DOHH2 (cell line): ENCODE results near the gene RSAD2.

Experiments
- H3F3A ChIP-seq: fragments of 200-600 bp; sonication (generic), shearing (Covaris generic); 2 replicates; pipeline ENCODE4 v1.6.0; 2016; ENCODE audit warnings: antibody characterized with exemption, mild to moderate bottlenecking; ENCODE audit not compliant: control insufficient read depth, insufficient read depth
- H3K27ac ChIP-seq: fragments of 200-600 bp; sonication (generic); 2 replicates; pipeline ENCODE4 v1.5.1; 2014; ENCODE audit warnings: low read depth, mild to moderate bottlenecking, low read length, moderate library complexity
- H3K27me3 ChIP-seq: fragments of 200-600 bp; sonication (generic); 2 replicates; pipeline ENCODE4 v1.6.1; 2014; ENCODE audit warnings: mild to moderate bottlenecking, low read length, mixed read lengths; ENCODE audit not compliant: control insufficient read depth
- H3K36me3 ChIP-seq: fragments of 200-600 bp; sonication (generic); 2 replicates; pipeline ENCODE4 v1.6.1; 2014; ENCODE audit warnings: mild to moderate bottlenecking, low read length, moderate library complexity, mixed read lengths; ENCODE audit not compliant: control insufficient read depth
- H3K4me1 ChIP-seq: fragments of 200-600 bp; sonication (generic); 2 replicates; pipeline ENCODE4 v1.6.1; 2014; ENCODE audit warnings: mild to moderate bottlenecking, low read length, mixed read lengths; ENCODE audit not compliant: control insufficient read depth
- H3K4me2 ChIP-seq: fragments of 200-600 bp; sonication (generic); 2 replicates; pipeline ENCODE4 v1.6.0; 2014; ENCODE audit warnings: mild to moderate bottlenecking, low read length, moderate library complexity
- H3K4me3 ChIP-seq: fragments of 200-600 bp; sonication (generic); 2 replicates; pipeline ENCODE4 v1.5.1; 2014; ENCODE audit warnings: mild to moderate bottlenecking, low read length, mixed read lengths
- H3K79me2 ChIP-seq: fragments of 200-600 bp; sonication (generic); 2 replicates; pipeline ENCODE4 v1.6.1; 2014; ENCODE audit warnings: mild to moderate bottlenecking, low read length, mixed read lengths; ENCODE audit not compliant: control insufficient read depth
- H3K9me2 ChIP-seq: fragments of 200-600 bp; sonication (generic); replicated peaks from 2 replicates; pipeline ENCODE4 v1.6.1; 2014; ENCODE audit warnings: mild to moderate bottlenecking, low read length, mixed read lengths; ENCODE audit not compliant: control insufficient read depth
- H3K9me3 ChIP-seq: fragments of 200-600 bp; sonication (generic); 2 replicates; pipeline ENCODE4 v1.6.1; 2014; ENCODE audit warnings: antibody characterized with exemption, low read length, mixed read lengths; ENCODE audit not compliant: control insufficient read depth, insufficient read depth
- H4K20me1 ChIP-seq: fragments of 200-600 bp; sonication (generic); 2 replicates; pipeline ENCODE4 v1.6.0; 2014; ENCODE audit warnings: low read depth, mild to moderate bottlenecking, antibody characterized with exemption, low read length, moderate library complexity; ENCODE audit not compliant: control insufficient read depth, insufficient read depth
- EZH2phosphoT487 ChIP-seq: fragments of 200-600 bp; sonication (generic); IDR thresholded peaks from 2 replicates; pipeline ENCODE4 v1.6.1; 2017; ENCODE audit warnings: borderline replicate concordance, mild to moderate bottlenecking, antibody characterized with exemption, low read length, moderate library complexity, mixed read lengths
- TF ChIP-seq, protein P1 (sequence below): fragments of 200-600 bp; sonication (generic); IDR thresholded peaks from one replicate; pipeline ENCODE4 v1.5.1; 2014; ENCODE audit warnings: antibody characterized with exemption, mild to moderate bottlenecking, low read depth, low read length; ENCODE audit not compliant: poor library complexity, severe bottlenecking

The RSAD2 gene

DNA sequence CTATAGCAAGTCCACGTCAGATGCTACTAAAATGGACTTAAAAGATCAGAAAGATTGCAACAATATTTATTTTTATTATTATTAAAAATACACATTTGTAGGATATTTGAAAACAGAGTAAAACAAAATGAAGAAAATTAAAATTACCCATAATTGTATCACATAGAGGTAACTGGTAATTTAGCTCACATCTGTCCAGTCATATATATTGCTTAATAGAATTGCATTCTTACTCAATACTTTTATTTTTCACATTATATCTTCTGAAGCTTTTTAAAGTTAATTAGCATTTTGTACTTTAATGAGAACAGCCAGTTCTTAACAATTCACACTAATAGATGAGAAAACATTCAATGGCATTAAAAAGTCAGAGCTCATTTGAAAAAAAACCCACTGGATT lies 28.1 kb downstream of the RSAD2 start:
- TF ChIP-seq, protein P1, sequence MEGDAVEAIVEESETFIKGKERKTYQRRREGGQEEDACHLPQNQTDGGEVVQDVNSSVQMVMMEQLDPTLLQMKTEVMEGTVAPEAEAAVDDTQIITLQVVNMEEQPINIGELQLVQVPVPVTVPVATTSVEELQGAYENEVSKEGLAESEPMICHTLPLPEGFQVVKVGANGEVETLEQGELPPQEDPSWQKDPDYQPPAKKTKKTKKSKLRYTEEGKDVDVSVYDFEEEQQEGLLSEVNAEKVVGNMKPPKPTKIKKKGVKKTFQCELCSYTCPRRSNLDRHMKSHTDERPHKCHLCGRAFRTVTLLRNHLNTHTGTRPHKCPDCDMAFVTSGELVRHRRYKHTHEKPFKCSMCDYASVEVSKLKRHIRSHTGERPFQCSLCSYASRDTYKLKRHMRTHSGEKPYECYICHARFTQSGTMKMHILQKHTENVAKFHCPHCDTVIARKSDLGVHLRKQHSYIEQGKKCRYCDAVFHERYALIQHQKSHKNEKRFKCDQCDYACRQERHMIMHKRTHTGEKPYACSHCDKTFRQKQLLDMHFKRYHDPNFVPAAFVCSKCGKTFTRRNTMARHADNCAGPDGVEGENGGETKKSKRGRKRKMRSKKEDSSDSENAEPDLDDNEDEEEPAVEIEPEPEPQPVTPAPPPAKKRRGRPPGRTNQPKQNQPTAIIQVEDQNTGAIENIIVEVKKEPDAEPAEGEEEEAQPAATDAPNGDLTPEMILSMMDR = no peak
- TF ChIP-seq EZH2phosphoT487 = no peak
- H3K4me3 ChIP-seq = no peak overlapping the region

DNA sequence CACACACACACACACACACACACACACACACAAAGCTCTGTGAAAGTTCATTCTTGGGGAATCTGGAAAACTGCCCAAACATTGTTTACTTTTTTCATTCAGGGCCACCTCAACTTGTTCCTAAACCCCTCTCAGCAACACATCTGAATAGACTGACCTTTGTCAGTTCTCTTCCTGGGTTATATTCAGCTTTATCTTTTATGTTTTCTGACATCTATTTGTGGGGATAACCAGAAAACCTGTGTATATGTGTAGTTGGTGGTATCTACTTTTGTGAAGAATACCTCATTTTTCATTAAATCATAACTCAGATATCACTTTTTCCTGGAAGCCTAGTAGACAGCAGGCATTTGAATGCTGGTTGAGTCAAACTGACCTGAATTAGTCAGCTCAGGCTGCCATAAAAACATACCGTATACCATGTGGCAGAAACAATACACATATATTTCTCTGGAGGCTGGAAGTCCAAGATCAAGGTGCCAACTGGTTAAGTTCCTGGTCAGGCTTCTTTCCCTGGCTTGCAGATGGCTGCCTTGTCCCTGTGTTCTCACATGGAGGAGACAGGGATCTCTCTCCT lies 28.7 kb downstream of the RSAD2 start:
- no peaks in the 10 kb centered on the region for H3K36me3 ChIP-seq

More for the DNA sequence above, 28.1 kb downstream of the RSAD2 start:
- Histone ChIP-seq H3K79me2 (no peaks in the 10 kb centered on the region), H3F3A (no peaks in the 10 kb centered on the region), H3K27ac (no peak overlapping the region), H3K4me2 (no peak overlapping the region), H3K27me3 (no peaks in the 10 kb centered on the region), H3K4me1 (peaks cover 19% of the 10 kb centered on the region), H3K9me2 (no peaks in the 10 kb centered on the region), H4K20me1 (no peaks in the 10 kb centered on the region), H3K9me3 (no peaks in the 10 kb centered on the region), H3K36me3 (no peaks in the 10 kb centered on the region)

DNA sequence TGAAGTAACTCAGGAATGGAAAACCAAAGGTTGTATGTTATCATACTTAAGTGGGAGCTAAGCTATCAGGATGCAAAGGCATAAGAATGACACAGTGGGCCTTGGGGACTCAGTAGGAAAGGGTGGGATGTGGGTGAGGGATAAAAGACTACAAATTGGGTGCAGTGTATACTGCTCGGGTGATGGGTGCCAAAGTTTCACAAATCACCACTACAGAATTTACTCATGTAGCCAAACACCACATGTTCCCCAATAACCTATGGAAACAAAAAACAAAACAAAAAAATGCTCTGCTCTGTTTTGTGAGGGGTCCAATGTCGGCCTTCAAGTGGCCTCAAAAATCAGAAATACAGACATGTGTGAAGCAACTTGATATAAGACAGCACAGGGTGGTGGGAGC lies 30.7 kb downstream of the RSAD2 start:
- H4K20me1 ChIP-seq = no peaks in the 10 kb centered on the region
- TF ChIP-seq, protein P1 = no peak
- no peak for TF ChIP-seq EZH2phosphoT487
- no peaks in the 10 kb centered on the region for H3K36me3 ChIP-seq
- no peaks in the 10 kb centered on the region for H3K27me3 ChIP-seq
- no peaks in the 10 kb centered on the region for H3K9me3 ChIP-seq
- H3K27ac ChIP-seq = no peak overlapping the region
- H3K79me2 ChIP-seq = no peaks in the 10 kb centered on the region
- H3K9me2 ChIP-seq = no peaks in the 10 kb centered on the region
- no peaks in the 10 kb centered on the region for H3F3A ChIP-seq
- peaks cover 20% of the 10 kb centered on the region for H3K4me1 ChIP-seq
- H3K4me2 ChIP-seq = no peak overlapping the region
- no peak overlapping the region for H3K4me3 ChIP-seq

More for the DNA sequence above, 28.7 kb downstream of the RSAD2 start:
- Histone ChIP-seq H3K27ac (no peak overlapping the region), H3K4me2 (no peak overlapping the region), H3K4me3 (no peak overlapping the region), H4K20me1 (no peaks in the 10 kb centered on the region), H3K4me1 (peaks cover 20% of the 10 kb centered on the region), H3K27me3 (no peaks in the 10 kb centered on the region), H3K9me3 (no peaks in the 10 kb centered on the region), H3F3A (no peaks in the 10 kb centered on the region), H3K9me2 (no peaks in the 10 kb centered on the region), H3K79me2 (no peaks in the 10 kb centered on the region)
- no peak for TF ChIP-seq EZH2phosphoT487
- TF ChIP-seq, protein P1 = no peak
